Effector CD4-positive, alpha-beta T cell (primary cell): ENCODE measurements around the gene MTUS2.

Experiments used
- DNase-seq: peaks from one replicate; pipeline ENCODE4 v3.0.0-alpha.2; 2020

The MTUS2 gene

GRCh38 chr13:29111446-29111845 lies 291.3 kb downstream of the MTUS2 start:
- no peak for DNase-seq

- no peak for DNase-seq
Measured at GRCh38 chr13:29115842-29116241, 295.7 kb downstream of the MTUS2 start.

GRCh38 chr13:29117663-29118062 lies 297.5 kb downstream of the MTUS2 start:
- DNase-seq = no peak

GRCh38 chr13:29118471-29118870 lies 298.3 kb downstream of the MTUS2 start:
- no peak for DNase-seq

GRCh38 chr13:29125191-29125933 lies 305.2 kb downstream of the MTUS2 start:
- DNase-seq = no peak

- no peak for DNase-seq
Measured at GRCh38 chr13:29125934-29126424, 305.8 kb downstream of the MTUS2 start.

- DNase-seq = no peak
Measured at GRCh38 chr13:29129616-29130015, 309.5 kb downstream of the MTUS2 start.

- DNase-seq = no peak
Measured at GRCh38 chr13:29131159-29131558, 311.0 kb downstream of the MTUS2 start.

- DNase-seq = no peak
Measured at GRCh38 chr13:29131881-29132668, 311.9 kb downstream of the MTUS2 start.

- no peak for DNase-seq
Measured at GRCh38 chr13:29136341-29136740, 316.2 kb downstream of the MTUS2 start.

- DNase-seq = no peak
Measured at GRCh38 chr13:29137016-29137415, 316.9 kb downstream of the MTUS2 start.

GRCh38 chr13:29137995-29138394 lies 317.9 kb downstream of the MTUS2 start:
- no peak for DNase-seq

GRCh38 chr13:29140277-29140676 lies 320.1 kb downstream of the MTUS2 start:
- DNase-seq = no peak

GRCh38 chr13:29143847-29144246 lies 323.7 kb downstream of the MTUS2 start:
- no peak for DNase-seq

- no peak for DNase-seq
Measured at GRCh38 chr13:29154390-29154789, 334.3 kb downstream of the MTUS2 start.

- no peak for DNase-seq
Measured at GRCh38 chr13:29156136-29156535, 336.0 kb downstream of the MTUS2 start.

GRCh38 chr13:29159871-29160270 lies 339.7 kb downstream of the MTUS2 start:
- DNase-seq = no peak

- no peak for DNase-seq
Measured at GRCh38 chr13:29160862-29161261, 340.7 kb downstream of the MTUS2 start.

GRCh38 chr13:29161676-29162075 lies 341.5 kb downstream of the MTUS2 start:
- no peak for DNase-seq

- no peak for DNase-seq
Measured at GRCh38 chr13:29162638-29163235, 342.6 kb downstream of the MTUS2 start.

- DNase-seq = no peak
Measured at GRCh38 chr13:29164116-29164515, 344.0 kb downstream of the MTUS2 start.

GRCh38 chr13:29165216-29165615 lies 345.1 kb downstream of the MTUS2 start:
- DNase-seq = no peak

GRCh38 chr13:29165840-29166239 lies 345.7 kb downstream of the MTUS2 start:
- DNase-seq = no peak
